HepG2 (cell line): ENCODE data around the gene UBE2I. TPM values are rescaled to one million over a fixed set of nuclear protein-coding genes. Genes with fewer than 3 reads are reported as not detected.

Source experiments
- ADNP ChIP-seq: sonication (generic); formaldehyde crosslinking; IDR thresholded peaks from 2 replicates; pipeline ENCODE4 v1.4.0; 2020; ENCODE audit warnings: missing genetic modification reagents
- CEBPG ChIP-seq: IDR thresholded peaks from 2 replicates; pipeline ENCODE4 v1.6.1; 2016
- EP300 ChIP-seq, 3 experiments: sonication (generic) in 1 of 3; formaldehyde crosslinking in 1 of 3; IDR thresholded peaks; 2 replicates each; pipeline versions ENCODE4 v1.5.1 to v1.6.1; 2011 to 2020; ENCODE audit warnings: low read depth in 2 of 3, low read length in 2 of 3, borderline replicate concordance in 1 of 3, improper control_type of control experiment in 1 of 3, mild to moderate bottlenecking in 1 of 3, missing genetic modification reagents in 1 of 3, moderate library complexity in 1 of 3
- ETV5 ChIP-seq: IDR thresholded peaks from 2 replicates; pipeline ENCODE4 v1.6.1; 2018; ENCODE audit warnings: missing biosample characterization, missing genetic modification reagents, inconsistent platforms, borderline replicate concordance
- FOXO1 ChIP-seq: sonication (generic); formaldehyde crosslinking; IDR thresholded peaks from 2 replicates; pipeline ENCODE4 v1.4.0; 2020; ENCODE audit warnings: missing genetic modification reagents
- HCFC1 ChIP-seq: fragments of 150-350 bp; IDR thresholded peaks from 2 replicates; pipeline ENCODE4 v1.6.1; 2014; ENCODE audit warnings: low read depth, low read length
- MED1 ChIP-seq: sonication (generic); formaldehyde crosslinking; IDR thresholded peaks from 2 replicates; pipeline ENCODE4 v1.4.0; 2020; ENCODE audit warnings: missing genetic modification reagents
- MEIS1 ChIP-seq: sonication (generic); formaldehyde crosslinking; IDR thresholded peaks from 2 replicates; pipeline ENCODE4 v1.9.0; 2021; ENCODE audit warnings: mild to moderate bottlenecking, missing genetic modification reagents, moderate library complexity, borderline replicate concordance
- MIER3 ChIP-seq: IDR thresholded peaks from 2 replicates; pipeline ENCODE4 v1.6.1; 2016; ENCODE audit warnings: missing compliant biosample characterization, borderline replicate concordance
- RFXANK ChIP-seq: IDR thresholded peaks from 2 replicates; pipeline ENCODE4 v1.6.1; 2016
- SALL1 ChIP-seq: sonication (generic); formaldehyde crosslinking; IDR thresholded peaks from 2 replicates; pipeline ENCODE4 v1.8.0; 2022; ENCODE audit warnings: mild to moderate bottlenecking, missing genetic modification reagents
- SRF ChIP-seq: IDR thresholded peaks from 2 replicates; pipeline ENCODE4 v1.6.1; 2011; ENCODE audit warnings: mild to moderate bottlenecking, low read depth, low read length, moderate library complexity
- TBX2 ChIP-seq: sonication (generic); formaldehyde crosslinking; IDR thresholded peaks from 2 replicates; pipeline ENCODE4 v1.5.0; 2020; ENCODE audit warnings: missing genetic modification reagents, mild to moderate bottlenecking, borderline replicate concordance
- TBX3 ChIP-seq: fragments of 450-650 bp; IDR thresholded peaks from 2 replicates; pipeline ENCODE4 v1.6.1; 2017; ENCODE audit warnings: antibody characterized with exemption, mild to moderate bottlenecking, inconsistent platforms, borderline replicate concordance
- ZBTB3 ChIP-seq: sonication (generic); formaldehyde crosslinking; IDR thresholded peaks from 2 replicates; pipeline ENCODE4 v1.4.0; 2020; ENCODE audit warnings: low read depth, mild to moderate bottlenecking, moderate library complexity, missing genetic modification reagents, borderline replicate concordance
- ZFP90 ChIP-seq: sonication (generic); formaldehyde crosslinking; IDR thresholded peaks from 2 replicates; pipeline ENCODE4 v1.8.0; 2022; ENCODE audit warnings: missing genetic modification reagents, mild to moderate bottlenecking, inconsistent platforms, borderline replicate concordance
- ZFY ChIP-seq: sonication (generic); formaldehyde crosslinking; IDR thresholded peaks from 2 replicates; pipeline ENCODE4 v1.4.0; 2020; ENCODE audit warnings: missing genetic modification reagents
- ZNF180 ChIP-seq: sonication (generic); formaldehyde crosslinking; IDR thresholded peaks from 2 replicates; pipeline ENCODE4 v1.4.0; 2020; ENCODE audit warnings: low read depth, missing genetic modification reagents, borderline replicate concordance
- ZNF3 ChIP-seq: IDR thresholded peaks from 2 replicates; pipeline ENCODE4 v1.7.0; 2017; ENCODE audit warnings: inconsistent platforms
- ZNF335 ChIP-seq: sonication (generic); formaldehyde crosslinking; IDR thresholded peaks from 2 replicates; pipeline ENCODE4 v1.4.0; 2020; ENCODE audit warnings: missing genetic modification reagents
- ZNF33A ChIP-seq: sonication (generic); formaldehyde crosslinking; IDR thresholded peaks from 2 replicates; pipeline ENCODE4 v1.5.1; 2020; ENCODE audit warnings: missing genetic modification reagents, mild to moderate bottlenecking, moderate library complexity, borderline replicate concordance
- ZNF468 ChIP-seq: sonication (generic); formaldehyde crosslinking; IDR thresholded peaks from 2 replicates; pipeline ENCODE4 v1.8.0; 2022; ENCODE audit warnings: mild to moderate bottlenecking, moderate library complexity, missing genetic modification reagents
- ZNF577 ChIP-seq: sonication (generic); formaldehyde crosslinking; IDR thresholded peaks from 2 replicates; pipeline ENCODE4 v1.4.0; 2020; ENCODE audit warnings: mild to moderate bottlenecking, low read depth, missing genetic modification reagents, borderline replicate concordance
- polyA plus RNA-seq, 8 experiments: library from polyadenylated mRNA; depleted of rRNA in 3 of 8; stranded (reverse) in 7 of 8; unstranded in 1 of 8; fragments of >200 nt; fragmentation: Illumina TruSeq in 4 of 8; extraction: Trizol in 4 of 8; gene quantifications; 2 replicates each; pipeline versions ENCODE4 v1.2.1 to v1.2.3, GENCODE V29; 2011 to 2016; ENCODE audit warnings: low read depth in 4 of 8, missing spikeins in 1 of 8, mixed read lengths in 1 of 8; ENCODE audit not compliant: insufficient read depth in 1 of 8
- total RNA-seq, 5 experiments: library from RNA; depleted of rRNA; stranded (reverse); fragments of >200 nt; fragmentation: Illumina TruSeq; extraction: Trizol; gene quantifications; 2 replicates each; pipeline ENCODE4 v1.2.3, GENCODE V29; 2016; ENCODE audit warnings: low read depth in 1 of 5
- TF ChIP-seq, protein P1 (sequence below): fragments of 450-650 bp; IDR thresholded peaks from 2 replicates; pipeline ENCODE4 v1.6.1; 2016
- TF ChIP-seq, protein P2 (sequence below): sonication (generic); formaldehyde crosslinking; conservative IDR thresholded peaks from 2 replicates; pipeline ENCODE4 v1.4.0; 2020; ENCODE audit warnings: missing genetic modification reagents
- TF ChIP-seq, protein P3 (sequence below): sonication (generic); IDR thresholded peaks from 2 replicates; pipeline ENCODE4 v1.6.1; 2016; ENCODE audit warnings: low read depth, borderline replicate concordance
- TF ChIP-seq, protein P4 (sequence below): IDR thresholded peaks from 2 replicates; pipeline ENCODE4 v1.6.1; 2016

Gene UBE2I
- total and polyA plus RNA-seq, 2 of the 13 experiments (the other 11 are each of a cell fraction or from before 2014, with no cell fraction given): 75.8 to 98.9 TPM

DNA sequence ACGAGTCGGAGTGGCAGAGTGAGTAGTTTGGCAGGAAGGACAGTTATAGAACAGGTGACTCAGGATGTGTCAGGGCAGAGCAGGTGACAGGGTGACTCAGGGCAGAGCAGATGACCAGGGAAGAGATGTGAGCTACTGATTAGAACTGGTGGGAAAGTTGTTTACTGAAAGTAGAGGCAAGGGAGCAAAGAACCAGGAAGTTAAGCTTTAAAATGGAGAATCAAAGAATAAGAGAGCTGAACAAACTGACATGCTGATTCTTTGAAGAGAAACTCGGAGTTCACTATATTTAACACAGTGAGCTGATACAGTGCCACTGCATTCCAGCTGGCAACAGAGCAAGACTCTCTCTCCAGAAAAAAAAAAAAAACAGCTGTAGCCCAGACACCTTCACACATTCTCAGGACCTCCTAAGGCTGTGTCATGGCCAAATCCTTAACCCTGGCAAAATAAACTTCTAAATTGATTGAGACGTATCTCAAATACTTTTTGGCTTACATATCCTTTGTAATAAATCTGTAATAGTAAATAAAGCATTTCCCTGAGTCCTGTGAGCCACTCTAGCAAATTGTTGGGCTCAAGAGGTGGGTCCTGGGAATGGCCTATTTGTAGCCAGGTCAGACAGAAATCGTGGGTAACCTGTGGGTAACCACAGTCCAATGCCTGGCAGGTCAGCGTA lies 12.3 kb upstream of the UBE2I start (continued):
- TF ChIP-seq MIER3 (CRISPR knock-in tag): 0 out of 2 replicates have a peak, but pooled peaks have one; percentile 22
- TF ChIP-seq, protein P1, sequence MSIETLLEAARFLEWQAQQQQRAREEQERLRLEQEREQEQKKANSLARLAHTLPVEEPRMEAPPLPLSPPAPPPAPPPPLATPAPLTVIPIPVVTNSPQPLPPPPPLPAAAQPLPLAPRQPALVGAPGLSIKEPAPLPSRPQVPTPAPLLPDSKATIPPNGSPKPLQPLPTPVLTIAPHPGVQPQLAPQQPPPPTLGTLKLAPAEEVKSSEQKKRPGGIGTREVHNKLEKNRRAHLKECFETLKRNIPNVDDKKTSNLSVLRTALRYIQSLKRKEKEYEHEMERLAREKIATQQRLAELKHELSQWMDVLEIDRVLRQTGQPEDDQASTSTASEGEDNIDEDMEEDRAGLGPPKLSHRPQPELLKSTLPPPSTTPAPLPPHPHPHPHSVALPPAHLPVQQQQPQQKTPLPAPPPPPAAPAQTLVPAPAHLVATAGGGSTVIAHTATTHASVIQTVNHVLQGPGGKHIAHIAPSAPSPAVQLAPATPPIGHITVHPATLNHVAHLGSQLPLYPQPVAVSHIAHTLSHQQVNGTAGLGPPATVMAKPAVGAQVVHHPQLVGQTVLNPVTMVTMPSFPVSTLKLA: 0 out of 2 replicates have a peak, but pooled peaks have one; percentile 26
- no peak for TF ChIP-seq MEIS1 (CRISPR knock-in tag)
- no peak for TF ChIP-seq FOXO1 (CRISPR knock-in tag)
- TF ChIP-seq ZNF468 (CRISPR knock-in tag): no peak
- TF ChIP-seq, protein P2, sequence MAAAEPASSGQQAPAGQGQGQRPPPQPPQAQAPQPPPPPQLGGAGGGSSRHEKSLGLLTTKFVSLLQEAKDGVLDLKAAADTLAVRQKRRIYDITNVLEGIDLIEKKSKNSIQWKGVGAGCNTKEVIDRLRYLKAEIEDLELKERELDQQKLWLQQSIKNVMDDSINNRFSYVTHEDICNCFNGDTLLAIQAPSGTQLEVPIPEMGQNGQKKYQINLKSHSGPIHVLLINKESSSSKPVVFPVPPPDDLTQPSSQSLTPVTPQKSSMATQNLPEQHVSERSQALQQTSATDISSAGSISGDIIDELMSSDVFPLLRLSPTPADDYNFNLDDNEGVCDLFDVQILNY (CRISPR knock-in tag): no peak
- TF ChIP-seq ZNF3 (CRISPR knock-in tag): no peak
- peak; percentile 66 for TF ChIP-seq MED1 (CRISPR knock-in tag)
- TF ChIP-seq, protein P3, sequence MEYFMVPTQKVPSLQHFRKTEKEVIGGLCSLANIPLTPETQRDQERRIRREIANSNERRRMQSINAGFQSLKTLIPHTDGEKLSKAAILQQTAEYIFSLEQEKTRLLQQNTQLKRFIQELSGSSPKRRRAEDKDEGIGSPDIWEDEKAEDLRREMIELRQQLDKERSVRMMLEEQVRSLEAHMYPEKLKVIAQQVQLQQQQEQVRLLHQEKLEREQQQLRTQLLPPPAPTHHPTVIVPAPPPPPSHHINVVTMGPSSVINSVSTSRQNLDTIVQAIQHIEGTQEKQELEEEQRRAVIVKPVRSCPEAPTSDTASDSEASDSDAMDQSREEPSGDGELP: peak; percentile 82; the same call in 1 of the 2 replicates
- TF ChIP-seq SALL1 (CRISPR knock-in tag): 0 out of 2 replicates have a peak, but pooled peaks have one; percentile 11
- no peak for TF ChIP-seq ZFP90 (CRISPR knock-in tag)
- peak in 1 of 2 experiments; percentile 64; a peak in 1 of 4 replicates for TF ChIP-seq EP300 (IDR thresholded peaks at IDR 0.05; ENCODE audit: low read depth in 2 of 2, low read length in 2 of 2)
- 0 out of 2 replicates have a peak, but pooled peaks have one; percentile 66 for TF ChIP-seq EP300 (CRISPR knock-in tag; IDR thresholded peaks at IDR 0.05; ENCODE audit: borderline replicate concordance)
- TF ChIP-seq ZNF335 (CRISPR knock-in tag): peak; percentile 60; the same call in 1 of the 2 replicates
- TF ChIP-seq ZFY (CRISPR knock-in tag): no peak
- TF ChIP-seq TBX3: peak; percentile 63; the same call in 1 of the 2 replicates
- TF ChIP-seq TBX2 (CRISPR knock-in tag): peak; percentile 34; the same call in 1 of the 2 replicates
- TF ChIP-seq ADNP: no peak
- TF ChIP-seq ZNF180 (CRISPR knock-in tag): no peak
- no peak for TF ChIP-seq ZBTB3 (CRISPR knock-in tag)
- peak; percentile 64; the same call in 1 of the 2 replicates for TF ChIP-seq ETV5 (CRISPR knock-in tag)
- TF ChIP-seq, protein P4, sequence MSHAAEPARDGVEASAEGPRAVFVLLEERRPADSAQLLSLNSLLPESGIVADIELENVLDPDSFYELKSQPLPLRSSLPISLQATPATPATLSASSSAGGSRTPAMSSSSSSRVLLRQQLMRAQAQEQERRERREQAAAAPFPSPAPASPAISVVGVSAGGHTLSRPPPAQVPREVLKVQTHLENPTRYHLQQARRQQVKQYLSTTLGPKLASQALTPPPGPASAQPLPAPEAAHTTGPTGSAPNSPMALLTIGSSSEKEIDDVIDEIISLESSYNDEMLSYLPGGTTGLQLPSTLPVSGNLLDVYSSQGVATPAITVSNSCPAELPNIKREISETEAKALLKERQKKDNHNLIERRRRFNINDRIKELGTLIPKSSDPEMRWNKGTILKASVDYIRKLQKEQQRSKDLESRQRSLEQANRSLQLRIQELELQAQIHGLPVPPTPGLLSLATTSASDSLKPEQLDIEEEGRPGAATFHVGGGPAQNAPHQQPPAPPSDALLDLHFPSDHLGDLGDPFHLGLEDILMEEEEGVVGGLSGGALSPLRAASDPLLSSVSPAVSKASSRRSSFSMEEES: peak; percentile 98
- no peak for TF ChIP-seq SRF
- TF ChIP-seq HCFC1: no peak
- TF ChIP-seq RFXANK (CRISPR knock-in tag): no peak
- TF ChIP-seq CEBPG (CRISPR knock-in tag): no peak
- no peak for TF ChIP-seq ZNF33A (CRISPR knock-in tag)
- no peak for TF ChIP-seq ZNF577
